Naive B cell (primary cell): Measurements from ENCODE around the gene BPGM. TPM values are rescaled to one million over a fixed set of nuclear protein-coding genes. Genes with fewer than 3 reads are reported as not detected.

ENCODE experiments used
- ATAC-seq, 2 donors: fragments of 150-1000 bp; cut with Tn5 transposase; 2 replicates each; pipeline ENCODE4 v1.10.0; 2021; ENCODE audit warnings: low read depth in 2 of 2, mild to moderate bottlenecking in 2 of 2, moderate library complexity in 2 of 2
- DNase-seq: peaks from one replicate; pipeline ENCODE4 v3.0.0; 2022
- H3K27ac Mint-ChIP-seq, 6 donors: one replicate each; pipeline ENCODE4 v1.8.0; 2020 to 2022; ENCODE audit warnings: mild to moderate bottlenecking in 6 of 6, mixed read lengths in 6 of 6, moderate library complexity in 5 of 6, inconsistent platforms in 2 of 6
- H3K27me3 Mint-ChIP-seq, 3 donors: one replicate each; pipeline ENCODE4 v1.8.0; 2021 to 2022; ENCODE audit warnings: mixed read lengths in 3 of 3, mild to moderate bottlenecking in 1 of 3
- H3K36me3 Mint-ChIP-seq, 2 donors: one replicate each; pipeline ENCODE4 v1.8.0; 2020 to 2022; ENCODE audit warnings: mixed read lengths in 2 of 2, inconsistent platforms in 1 of 2, mild to moderate bottlenecking in 1 of 2
- H3K4me1 Mint-ChIP-seq, 3 donors: one replicate each; pipeline ENCODE4 v1.8.0; 2020 to 2022; ENCODE audit warnings: mixed read lengths in 3 of 3, inconsistent platforms in 1 of 3, mild to moderate bottlenecking in 1 of 3, moderate library complexity in 1 of 3
- H3K4me3 Mint-ChIP-seq, 8 donors: one replicate each; pipeline ENCODE4 v1.8.0; 2020 to 2022; ENCODE audit warnings: mild to moderate bottlenecking in 8 of 8, mixed read lengths in 8 of 8, moderate library complexity in 8 of 8, inconsistent platforms in 2 of 8
- H3K9me3 Mint-ChIP-seq, 7 donors: one replicate each; pipeline ENCODE4 v1.8.0; 2020 to 2022; ENCODE audit warnings: mixed read lengths in 7 of 7, mild to moderate bottlenecking in 5 of 7, inconsistent platforms in 2 of 7, moderate library complexity in 1 of 7
- polyA plus RNA-seq, 6 donors: library from polyadenylated mRNA; unstranded; fragments of 300-500 nt; fragmentation: Illumina TruSeq; gene quantifications; one replicate each; pipeline ENCODE4 v1.2.3, GENCODE V29; 2021; ENCODE audit warnings: low read depth in 6 of 6

BPGM gene
- polyA plus RNA-seq, 6 donors from 2014 or later, result 17.6 to 33.9 (median 25.5) TPM

GRCh38 chr7:134710511-134710853 lies 63.8 kb downstream of the BPGM start:
- no peak overlapping the region for H3K4me3 Mint-ChIP-seq
- no peaks in the 10 kb centered on the region for H3K9me3 Mint-ChIP-seq
- peaks cover 0 to 4% of the 10 kb centered on the region in 2 donors for H3K36me3 Mint-ChIP-seq
- ATAC-seq (no peak), DNase-seq (no peak)
- peaks cover 13 to 33% (median 16%) of the 10 kb centered on the region in 3 donors for H3K27me3 Mint-ChIP-seq
- H3K4me1 Mint-ChIP-seq, result no peaks in the 10 kb centered on the region
- no peak overlapping the region for H3K27ac Mint-ChIP-seq

GRCh38 chr7:134710854-134711624 lies 64.4 kb downstream of the BPGM start:
- Mint-ChIP-seq H3K27ac (peak overlapping the region in 1 of 6 donors; percentile 6), H3K4me1 (no peaks in the 10 kb centered on the region), H3K27me3 (peaks cover 13 to 33% (median 16%) of the 10 kb centered on the region in 3 donors), H3K36me3 (peaks cover 0 to 4% of the 10 kb centered on the region in 2 donors), H3K4me3 (no peak overlapping the region), H3K9me3 (no peaks in the 10 kb centered on the region)
- ATAC-seq (no peak), DNase-seq (no peak)

GRCh38 chr7:134712196-134712595 lies 65.5 kb downstream of the BPGM start:
- Mint-ChIP-seq H3K27me3 (peaks cover 13 to 33% (median 16%) of the 10 kb centered on the region in 3 donors), H3K9me3 (no peaks in the 10 kb centered on the region), H3K27ac (no peak overlapping the region), H3K4me3 (no peak overlapping the region), H3K36me3 (peaks cover 0 to 4% of the 10 kb centered on the region in 2 donors), H3K4me1 (no peaks in the 10 kb centered on the region)
- DNase-seq, result no peak
- ATAC-seq, result no peak

- ATAC-seq (no peak), DNase-seq (no peak)
- Mint-ChIP-seq H3K4me1 (no peaks in the 10 kb centered on the region), H3K36me3 (peaks cover 0 to 4% of the 10 kb centered on the region in 2 donors), H3K27me3 (peaks cover 13 to 33% (median 16%) of the 10 kb centered on the region in 3 donors), H3K9me3 (no peaks in the 10 kb centered on the region), H3K27ac (peak overlapping the region in 1 of 6 donors; percentile 36), H3K4me3 (no peak overlapping the region)
Observed at GRCh38 chr7:134714470-134715205, 68.0 kb downstream of the BPGM start.

- H3K36me3 Mint-ChIP-seq, result peaks cover 0 to 4% of the 10 kb centered on the region in 2 donors
- H3K4me3 Mint-ChIP-seq, result no peak overlapping the region
- H3K4me1 Mint-ChIP-seq, result no peaks in the 10 kb centered on the region
- ATAC-seq (no peak), DNase-seq (no peak)
- H3K27ac Mint-ChIP-seq, result no peak overlapping the region
- no peaks in the 10 kb centered on the region for H3K9me3 Mint-ChIP-seq
- peaks cover 0 to 14% (median 13%) of the 10 kb centered on the region in 3 donors for H3K27me3 Mint-ChIP-seq
Observed at GRCh38 chr7:134718211-134718875, 71.7 kb downstream of the BPGM start.

- no peak overlapping the region for H3K4me3 Mint-ChIP-seq
- no peak overlapping the region for H3K27ac Mint-ChIP-seq
- H3K4me1 Mint-ChIP-seq, result peaks cover 0 to 4% (median 0%) of the 10 kb centered on the region in 3 donors
- H3K36me3 Mint-ChIP-seq, result no peaks in the 10 kb centered on the region
- H3K9me3 Mint-ChIP-seq, result no peaks in the 10 kb centered on the region
- ATAC-seq (no peak), DNase-seq (no peak)
- peaks cover 0 to 1% (median 0%) of the 10 kb centered on the region in 3 donors for H3K27me3 Mint-ChIP-seq
Observed at GRCh38 chr7:134720091-134720935, 73.7 kb downstream of the BPGM start.

- H3K4me1 Mint-ChIP-seq, result peaks cover 0 to 4% (median 0%) of the 10 kb centered on the region in 3 donors
- ATAC-seq (no peak), DNase-seq (no peak)
- H3K27ac Mint-ChIP-seq, result no peak overlapping the region
- no peaks in the 10 kb centered on the region for H3K27me3 Mint-ChIP-seq
- no peaks in the 10 kb centered on the region for H3K36me3 Mint-ChIP-seq
- H3K9me3 Mint-ChIP-seq, result peaks cover 0 to 6% (median 0%) of the 10 kb centered on the region in 7 donors
- H3K4me3 Mint-ChIP-seq, result peak overlapping the region in 1 of 8 donors; percentile 69
Observed at GRCh38 chr7:134721171-134721570, 74.5 kb downstream of the BPGM start.

GRCh38 chr7:134722786-134723322 lies 76.2 kb downstream of the BPGM start:
- H3K4me3 Mint-ChIP-seq, result no peak overlapping the region
- H3K27ac Mint-ChIP-seq, result no peak overlapping the region
- no peak for ATAC-seq

GRCh38 chr7:134723892-134724291 lies 77.2 kb downstream of the BPGM start:
- peaks cover 0 to 4% (median 0%) of the 10 kb centered on the region in 3 donors for H3K4me1 Mint-ChIP-seq
- ATAC-seq (no peak), DNase-seq (no peak)
- H3K9me3 Mint-ChIP-seq, result peaks cover 0 to 6% (median 0%) of the 10 kb centered on the region in 7 donors
- no peak overlapping the region for H3K27ac Mint-ChIP-seq
- no peaks in the 10 kb centered on the region for H3K27me3 Mint-ChIP-seq
- no peak overlapping the region for H3K4me3 Mint-ChIP-seq
- H3K36me3 Mint-ChIP-seq, result no peaks in the 10 kb centered on the region

More at GRCh38 chr7:134722786-134723322, 76.2 kb downstream of the BPGM start:
- no peak for DNase-seq
- Mint-ChIP-seq H3K9me3 (peaks cover 0 to 6% (median 0%) of the 10 kb centered on the region in 7 donors), H3K36me3 (no peaks in the 10 kb centered on the region), H3K27me3 (no peaks in the 10 kb centered on the region), H3K4me1 (peaks cover 0 to 4% (median 0%) of the 10 kb centered on the region in 3 donors)

GRCh38 chr7:134724606-134725005 lies 78.0 kb downstream of the BPGM start:
- no peak overlapping the region for H3K4me3 Mint-ChIP-seq
- H3K36me3 Mint-ChIP-seq, result no peaks in the 10 kb centered on the region
- H3K27ac Mint-ChIP-seq, result no peak overlapping the region
- ATAC-seq (no peak), DNase-seq (no peak)
- H3K27me3 Mint-ChIP-seq, result no peaks in the 10 kb centered on the region
- peaks cover 0 to 6% (median 0%) of the 10 kb centered on the region in 7 donors for H3K9me3 Mint-ChIP-seq
- H3K4me1 Mint-ChIP-seq, result peaks cover 0 to 4% (median 0%) of the 10 kb centered on the region in 3 donors

- H3K27me3 Mint-ChIP-seq, result peaks cover 0 to 9% (median 0%) of the 10 kb centered on the region in 3 donors
- peaks cover 0 to 4% (median 0%) of the 10 kb centered on the region in 3 donors for H3K4me1 Mint-ChIP-seq
- no peak overlapping the region for H3K27ac Mint-ChIP-seq
- H3K4me3 Mint-ChIP-seq, result no peak overlapping the region
- DNase-seq (no peak), ATAC-seq (no peak)
- H3K36me3 Mint-ChIP-seq, result no peaks in the 10 kb centered on the region
- H3K9me3 Mint-ChIP-seq, result peaks cover 0 to 6% (median 3%) of the 10 kb centered on the region in 7 donors
Observed at GRCh38 chr7:134726581-134726980, 79.9 kb downstream of the BPGM start.

GRCh38 chr7:134727711-134728110 lies 81.1 kb downstream of the BPGM start:
- ATAC-seq (no peak), DNase-seq (no peak)
- H3K4me1 Mint-ChIP-seq, result peaks cover 0 to 4% (median 0%) of the 10 kb centered on the region in 3 donors
- peaks cover 0 to 6% (median 3%) of the 10 kb centered on the region in 7 donors for H3K9me3 Mint-ChIP-seq
- no peak overlapping the region for H3K27ac Mint-ChIP-seq
- no peaks in the 10 kb centered on the region for H3K36me3 Mint-ChIP-seq
- no peak overlapping the region for H3K4me3 Mint-ChIP-seq
- H3K27me3 Mint-ChIP-seq, result peaks cover 0 to 13% (median 0%) of the 10 kb centered on the region in 3 donors
